ENCODE data around the gene WDR44.

GRCh38 chrX:118448273-118448783 is 102.4 kb downstream of the WDR44 start:
- TF ChIP-seq EP300 (IDR thresholded peaks at IDR 0.05) (no peak), CEBPB (IDR thresholded peaks at IDR 0.05) (no peak), HMGXB4 (CRISPR knock-in tag; IDR thresholded peaks at IDR 0.05; ENCODE audit: borderline replicate concordance) (no peak), GATA3 (IDR thresholded peaks at IDR 0.05; ENCODE audit: borderline replicate concordance) (no peak), POLR2A (IDR thresholded peaks at IDR 0.05; ENCODE audit: low read length) (no peak), USF2 (IDR thresholded peaks at IDR 0.05) (no peak), MYC (IDR thresholded peaks at IDR 0.05; ENCODE audit: borderline replicate concordance, low read length) (no peak)
- TF ChIP-seq, protein P1, sequence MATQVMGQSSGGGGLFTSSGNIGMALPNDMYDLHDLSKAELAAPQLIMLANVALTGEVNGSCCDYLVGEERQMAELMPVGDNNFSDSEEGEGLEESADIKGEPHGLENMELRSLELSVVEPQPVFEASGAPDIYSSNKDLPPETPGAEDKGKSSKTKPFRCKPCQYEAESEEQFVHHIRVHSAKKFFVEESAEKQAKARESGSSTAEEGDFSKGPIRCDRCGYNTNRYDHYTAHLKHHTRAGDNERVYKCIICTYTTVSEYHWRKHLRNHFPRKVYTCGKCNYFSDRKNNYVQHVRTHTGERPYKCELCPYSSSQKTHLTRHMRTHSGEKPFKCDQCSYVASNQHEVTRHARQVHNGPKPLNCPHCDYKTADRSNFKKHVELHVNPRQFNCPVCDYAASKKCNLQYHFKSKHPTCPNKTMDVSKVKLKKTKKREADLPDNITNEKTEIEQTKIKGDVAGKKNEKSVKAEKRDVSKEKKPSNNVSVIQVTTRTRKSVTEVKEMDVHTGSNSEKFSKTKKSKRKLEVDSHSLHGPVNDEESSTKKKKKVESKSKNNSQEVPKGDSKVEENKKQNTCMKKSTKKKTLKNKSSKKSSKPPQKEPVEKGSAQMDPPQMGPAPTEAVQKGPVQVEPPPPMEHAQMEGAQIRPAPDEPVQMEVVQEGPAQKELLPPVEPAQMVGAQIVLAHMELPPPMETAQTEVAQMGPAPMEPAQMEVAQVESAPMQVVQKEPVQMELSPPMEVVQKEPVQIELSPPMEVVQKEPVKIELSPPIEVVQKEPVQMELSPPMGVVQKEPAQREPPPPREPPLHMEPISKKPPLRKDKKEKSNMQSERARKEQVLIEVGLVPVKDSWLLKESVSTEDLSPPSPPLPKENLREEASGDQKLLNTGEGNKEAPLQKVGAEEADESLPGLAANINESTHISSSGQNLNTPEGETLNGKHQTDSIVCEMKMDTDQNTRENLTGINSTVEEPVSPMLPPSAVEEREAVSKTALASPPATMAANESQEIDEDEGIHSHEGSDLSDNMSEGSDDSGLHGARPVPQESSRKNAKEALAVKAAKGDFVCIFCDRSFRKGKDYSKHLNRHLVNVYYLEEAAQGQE (IDR thresholded peaks at IDR 0.05) = no peak
- TF ChIP-seq, protein P2, sequence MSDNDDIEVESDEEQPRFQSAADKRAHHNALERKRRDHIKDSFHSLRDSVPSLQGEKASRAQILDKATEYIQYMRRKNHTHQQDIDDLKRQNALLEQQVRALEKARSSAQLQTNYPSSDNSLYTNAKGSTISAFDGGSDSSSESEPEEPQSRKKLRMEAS (IDR thresholded peaks at IDR 0.05) = no peak
